HepG2 (cell line): ENCODE data around the gene ZNF451. TPM values are rescaled to one million over a fixed set of nuclear protein-coding genes. Genes with fewer than 3 reads are reported as not detected.
"Not testable (repeated sequence)": the region's sequence is repeated elsewhere in the genome, so short reads cannot be mapped to it uniquely, and the experiment has no call there.

Experiments used
- ATF3 ChIP-seq: sonication (generic); formaldehyde crosslinking; IDR thresholded peaks from 2 replicates; pipeline ENCODE4 v1.4.0; 2020; ENCODE audit warnings: missing genetic modification reagents
- CREB1 ChIP-seq, 2 experiments: fragments of 450-650 bp in 1 of 2; IDR thresholded peaks; 2 replicates each; pipeline ENCODE4 v1.6.1; 2016 to 2017; ENCODE audit warnings: control low read depth in 1 of 2, mild to moderate bottlenecking in 1 of 2, missing compliant biosample characterization in 1 of 2, missing genetic modification characterization in 1 of 2
- DNMT1 ChIP-seq: sonication (generic); formaldehyde crosslinking; IDR thresholded peaks from 2 replicates; pipeline ENCODE4 v1.5.1; 2020; ENCODE audit warnings: mild to moderate bottlenecking, missing genetic modification reagents
- ETV6 ChIP-seq: sonication (generic); formaldehyde crosslinking; conservative IDR thresholded peaks from 2 replicates; pipeline ENCODE4 v1.4.0; 2020; ENCODE audit warnings: missing genetic modification reagents
- GMEB1 ChIP-seq: sonication (generic); formaldehyde crosslinking; IDR thresholded peaks from 2 replicates; pipeline ENCODE4 v1.5.1; 2020; ENCODE audit warnings: missing genetic modification reagents, mild to moderate bottlenecking, borderline replicate concordance
- HDAC1 ChIP-seq: sonication (generic); formaldehyde crosslinking; IDR thresholded peaks from 2 replicates; pipeline ENCODE4 v1.5.1; 2020; ENCODE audit warnings: mild to moderate bottlenecking, missing genetic modification reagents
- KLF16 ChIP-seq, 2 experiments: sonication (generic) in 1 of 2; formaldehyde crosslinking in 1 of 2; IDR thresholded peaks; 2 replicates each; pipeline versions ENCODE4 v1.6.1 to v1.8.0; 2016 to 2023; ENCODE audit warnings: missing genetic modification reagents in 2 of 2, missing compliant biosample characterization in 1 of 2
- LBX2 ChIP-seq: sonication (generic); formaldehyde crosslinking; IDR thresholded peaks from 2 replicates; pipeline ENCODE4 v1.5.0; 2020; ENCODE audit warnings: missing genetic modification reagents, mild to moderate bottlenecking, borderline replicate concordance
- NFYC ChIP-seq: IDR thresholded peaks from 2 replicates; pipeline ENCODE4 v1.6.1; 2016; ENCODE audit warnings: missing genetic modification reagents, missing compliant biosample characterization
- PAXIP1 ChIP-seq: sonication (generic); formaldehyde crosslinking; conservative IDR thresholded peaks from 2 replicates; pipeline ENCODE4 v1.4.0; 2020; ENCODE audit warnings: mild to moderate bottlenecking, missing genetic modification reagents, moderate library complexity
- RXRA ChIP-seq: sonication (generic); formaldehyde crosslinking; IDR thresholded peaks from 2 replicates; pipeline ENCODE4 v1.5.1; 2020; ENCODE audit warnings: missing genetic modification reagents
- SP5 ChIP-seq: IDR thresholded peaks from 2 replicates; pipeline ENCODE4 v1.6.1; 2016; ENCODE audit warnings: low read depth, borderline replicate concordance
- SPEN ChIP-seq: sonication (generic); formaldehyde crosslinking; IDR thresholded peaks from 2 replicates; pipeline ENCODE4 v1.5.1; 2020; ENCODE audit warnings: low read depth, mild to moderate bottlenecking, missing genetic modification reagents
- TFE3 ChIP-seq: IDR thresholded peaks from 2 replicates; pipeline ENCODE4 v1.6.1; 2016
- ZNF235 ChIP-seq: sonication (generic); formaldehyde crosslinking; IDR thresholded peaks from 2 replicates; pipeline ENCODE4 v1.8.1; 2023; ENCODE audit warnings: mild to moderate bottlenecking, missing genetic modification reagents, borderline replicate concordance
- ZNF274 ChIP-seq: sonication (generic); formaldehyde crosslinking; IDR thresholded peaks from 2 replicates; pipeline ENCODE4 v1.5.1; 2020; ENCODE audit warnings: mild to moderate bottlenecking, missing genetic modification reagents
- ZNF510 ChIP-seq: sonication (generic); formaldehyde crosslinking; IDR thresholded peaks from 2 replicates; pipeline ENCODE4 v1.4.0; 2020; ENCODE audit warnings: low read depth, mild to moderate bottlenecking, missing genetic modification reagents
- ZNF766 ChIP-seq: sonication (generic); formaldehyde crosslinking; IDR thresholded peaks from 2 replicates; pipeline ENCODE4 v1.5.0; 2020; ENCODE audit warnings: missing genetic modification reagents, borderline replicate concordance
- ZNF768 ChIP-seq: sonication (generic); formaldehyde crosslinking; IDR thresholded peaks from 2 replicates; pipeline ENCODE4 v1.4.0; 2020; ENCODE audit warnings: missing genetic modification reagents
- ZSCAN29 ChIP-seq: sonication (generic); formaldehyde crosslinking; conservative IDR thresholded peaks from 2 replicates; pipeline ENCODE4 v1.4.0; 2020; ENCODE audit warnings: mild to moderate bottlenecking, missing genetic modification reagents
- polyA plus RNA-seq, 8 experiments: library from polyadenylated mRNA; depleted of rRNA in 3 of 8; stranded (reverse) in 7 of 8; unstranded in 1 of 8; fragments of >200 nt; fragmentation: Illumina TruSeq in 4 of 8; extraction: Trizol in 4 of 8; gene quantifications; 2 replicates each; pipeline versions ENCODE4 v1.2.1 to v1.2.3, GENCODE V29; 2011 to 2016; ENCODE audit warnings: low read depth in 4 of 8, missing spikeins in 1 of 8, mixed read lengths in 1 of 8; ENCODE audit not compliant: insufficient read depth in 1 of 8
- total RNA-seq, 5 experiments: library from RNA; depleted of rRNA; stranded (reverse); fragments of >200 nt; fragmentation: Illumina TruSeq; extraction: Trizol; gene quantifications; 2 replicates each; pipeline ENCODE4 v1.2.3, GENCODE V29; 2016; ENCODE audit warnings: low read depth in 1 of 5

Gene ZNF451
- total and polyA plus RNA-seq, 2 of the 13 experiments (the other 11 are each of a cell fraction or from before 2014, with no cell fraction given), result 32.1 to 65.7 TPM

- TF ChIP-seq ETV6 (peak; percentile 71; the same call in 1 of the 2 replicates), ATF3 (CRISPR knock-in tag) (peak; percentile 22; the same call in 1 of the 2 replicates), CREB1 (CRISPR knock-in tag; IDR thresholded peaks at IDR 0.05) (peak; percentile 79), PAXIP1 (CRISPR knock-in tag) (0 out of 2 replicates have a peak, but pooled peaks have one; percentile 51), NFYC (CRISPR knock-in tag) (peak; percentile 84), LBX2 (CRISPR knock-in tag) (peak; percentile 63; the same call in 1 of the 2 replicates), SPEN (CRISPR knock-in tag) (peak; percentile 85), ZNF235 (CRISPR knock-in tag) (0 out of 2 replicates have a peak, but pooled peaks have one; percentile 49), TFE3 (peak; percentile 69; the same call in 1 of the 2 replicates), SP5 (peak; percentile 80), ZSCAN29 (CRISPR knock-in tag) (peak; percentile 82; the same call in 1 of the 2 replicates), ZNF274 (CRISPR knock-in tag) (peak; percentile 83; the same call in 1 of the 2 replicates), GMEB1 (CRISPR knock-in tag) (peak; percentile 91), KLF16 (CRISPR knock-in tag; IDR thresholded peaks at IDR 0.05) (peak; percentile 77 to 82; a peak in 2 of 4 replicates), HDAC1 (CRISPR knock-in tag) (peak; percentile 94), RXRA (peak; percentile 39; the same call in 1 of the 2 replicates), ZNF766 (CRISPR knock-in tag) (peak; percentile 33; the same call in 1 of the 2 replicates), ZNF510 (CRISPR knock-in tag) (0 out of 2 replicates have a peak, but pooled peaks have one; percentile 50), ZNF768 (peak; percentile 60; the same call in 1 of the 2 replicates), DNMT1 (CRISPR knock-in tag) (0 out of 2 replicates have a peak, but pooled peaks have one; percentile 24)
- not testable (repeated sequence) for TF ChIP-seq CREB1 (IDR thresholded peaks at IDR 0.05)
Observed at GRCh38 chr6:57046332-57047256, 43.4 kb upstream of the ZNF451 start, which contains the start of gene KIAA1586 (continued).
